HUES48 (cell line): ENCODE data around the gene TRMT13.

Experiments used
- H3K27ac ChIP-seq: one replicate; pipeline ENCODE4 v1.7.0; 2013; ENCODE audit warnings: low read depth, low read length, inconsistent platforms
- H3K27me3 ChIP-seq: 2 replicates; pipeline ENCODE4 v1.6.1; 2013; ENCODE audit warnings: mild to moderate bottlenecking, low read length; ENCODE audit not compliant: control insufficient read depth, insufficient read depth
- H3K36me3 ChIP-seq: 2 replicates; pipeline ENCODE4 v1.6.1; 2013; ENCODE audit warnings: low read length; ENCODE audit not compliant: control insufficient read depth, insufficient read depth
- H3K4me1 ChIP-seq: 2 replicates; pipeline ENCODE4 v1.6.1; 2013; ENCODE audit warnings: mild to moderate bottlenecking, low read length; ENCODE audit not compliant: control insufficient read depth, insufficient read depth
- H3K4me3 ChIP-seq: 2 replicates; pipeline ENCODE4 v1.5.1; 2013; ENCODE audit warnings: mild to moderate bottlenecking, low read depth, low read length
- H3K9ac ChIP-seq: 2 replicates; pipeline ENCODE4 v1.6.1; 2013; ENCODE audit warnings: mild to moderate bottlenecking, low read depth, low read length, moderate library complexity
- H3K9me3 ChIP-seq: 2 replicates; pipeline ENCODE4 v1.6.1; 2013; ENCODE audit warnings: low read length; ENCODE audit not compliant: control insufficient read depth, insufficient read depth

The TRMT13 gene

GRCh38 chr1:100162881-100163280 lies 29.9 kb downstream of the TRMT13 start:
- Histone ChIP-seq H3K9ac (no peak overlapping the region), H3K36me3 (no peaks in the 10 kb centered on the region), H3K4me3 (no peak overlapping the region), H3K4me1 (no peaks in the 10 kb centered on the region), H3K27me3 (no peaks in the 10 kb centered on the region), H3K27ac (no peak overlapping the region), H3K9me3 (no peaks in the 10 kb centered on the region)

GRCh38 chr1:100164216-100164615 lies 31.3 kb downstream of the TRMT13 start:
- no peak overlapping the region for H3K27ac ChIP-seq
- H3K36me3 ChIP-seq = no peaks in the 10 kb centered on the region
- no peaks in the 10 kb centered on the region for H3K9me3 ChIP-seq
- H3K4me1 ChIP-seq = no peaks in the 10 kb centered on the region
- no peak overlapping the region for H3K9ac ChIP-seq
- no peak overlapping the region for H3K4me3 ChIP-seq
- no peaks in the 10 kb centered on the region for H3K27me3 ChIP-seq

GRCh38 chr1:100164702-100165101 lies 31.7 kb downstream of the TRMT13 start:
- Histone ChIP-seq H3K9ac (no peak overlapping the region), H3K27me3 (no peaks in the 10 kb centered on the region), H3K4me1 (no peaks in the 10 kb centered on the region), H3K4me3 (no peak overlapping the region), H3K9me3 (no peaks in the 10 kb centered on the region), H3K27ac (no peak overlapping the region), H3K36me3 (no peaks in the 10 kb centered on the region)

- H3K27me3 ChIP-seq = no peaks in the 10 kb centered on the region
- no peaks in the 10 kb centered on the region for H3K4me1 ChIP-seq
- no peak overlapping the region for H3K4me3 ChIP-seq
- H3K9ac ChIP-seq = no peak overlapping the region
- H3K36me3 ChIP-seq = no peaks in the 10 kb centered on the region
- H3K27ac ChIP-seq = no peak overlapping the region
- H3K9me3 ChIP-seq = no peaks in the 10 kb centered on the region
These were observed 35.1 kb downstream of the TRMT13 start for GRCh38 chr1:100168051-100168450.

GRCh38 chr1:100177295-100178041 lies 44.5 kb downstream of the TRMT13 start:
- Histone ChIP-seq H3K36me3 (no peaks in the 10 kb centered on the region), H3K4me1 (no peaks in the 10 kb centered on the region), H3K4me3 (no peak overlapping the region), H3K27ac (no peak overlapping the region), H3K27me3 (no peaks in the 10 kb centered on the region), H3K9me3 (no peaks in the 10 kb centered on the region), H3K9ac (no peak overlapping the region)

- no peaks in the 10 kb centered on the region for H3K9me3 ChIP-seq
- H3K27ac ChIP-seq = no peak within 1 kb of the TSS
- no peak within 1 kb of the TSS for H3K4me3 ChIP-seq
- no peaks in the 10 kb centered on the region for H3K36me3 ChIP-seq
- no peaks in the 10 kb centered on the region for H3K27me3 ChIP-seq
- no peaks in the 10 kb centered on the region for H3K4me1 ChIP-seq
- H3K9ac ChIP-seq = no peak within 1 kb of the TSS
These were observed 45.1 kb downstream of the TRMT13 start, which contains the start of gene LRRC39 for GRCh38 chr1:100178091-100178490. Gene LRRC39 (minus strand): TSS chr1:100178256. CDS start chr1:100168516, 9,740 bp downstream.

GRCh38 chr1:100183370-100183769 lies 50.4 kb downstream of the TRMT13 start:
- H3K9ac ChIP-seq = no peak overlapping the region
- no peaks in the 10 kb centered on the region for H3K36me3 ChIP-seq
- H3K4me3 ChIP-seq = no peak overlapping the region
- no peaks in the 10 kb centered on the region for H3K9me3 ChIP-seq
- no peaks in the 10 kb centered on the region for H3K4me1 ChIP-seq
- H3K27me3 ChIP-seq = no peaks in the 10 kb centered on the region
- no peak overlapping the region for H3K27ac ChIP-seq

- Histone ChIP-seq H3K27me3 (no peaks in the 10 kb centered on the region), H3K4me3 (no peak overlapping the region), H3K27ac (no peak overlapping the region)
These were observed 51.6 kb downstream of the TRMT13 start for GRCh38 chr1:100184536-100184935.

GRCh38 chr1:100187912-100188311 lies 54.9 kb downstream of the TRMT13 start:
- Histone ChIP-seq H3K27ac (no peak overlapping the region), H3K27me3 (no peaks in the 10 kb centered on the region), H3K9me3 (no peaks in the 10 kb centered on the region), H3K4me1 (no peaks in the 10 kb centered on the region), H3K36me3 (0 out of 2 replicates have a peak, but pooled peaks cover under 1% of the 10 kb centered on the region), H3K4me3 (no peak overlapping the region), H3K9ac (no peak overlapping the region)

More at GRCh38 chr1:100184536-100184935, 51.6 kb downstream of the TRMT13 start:
- H3K9me3 ChIP-seq = no peaks in the 10 kb centered on the region
- no peak overlapping the region for H3K9ac ChIP-seq
- no peaks in the 10 kb centered on the region for H3K36me3 ChIP-seq
- H3K4me1 ChIP-seq = no peaks in the 10 kb centered on the region

- Histone ChIP-seq H3K9me3 (no peaks in the 10 kb centered on the region), H3K27me3 (no peaks in the 10 kb centered on the region), H3K27ac (no peak overlapping the region), H3K4me1 (no peaks in the 10 kb centered on the region), H3K4me3 (no peak overlapping the region), H3K9ac (no peak overlapping the region), H3K36me3 (0 out of 2 replicates have a peak, but pooled peaks cover 6% of the 10 kb centered on the region)
These were observed 55.7 kb downstream of the TRMT13 start for GRCh38 chr1:100188617-100189016.

- 0 out of 2 replicates have a peak, but pooled peaks cover 5% of the 10 kb centered on the region for H3K4me1 ChIP-seq
- H3K27me3 ChIP-seq = no peaks in the 10 kb centered on the region
- H3K36me3 ChIP-seq = peaks cover 52% of the 10 kb centered on the region
- H3K27ac ChIP-seq = no peak overlapping the region
- no peaks in the 10 kb centered on the region for H3K9me3 ChIP-seq
- no peak overlapping the region for H3K9ac ChIP-seq
- H3K4me3 ChIP-seq = no peak overlapping the region
These were observed 65.6 kb downstream of the TRMT13 start for GRCh38 chr1:100198596-100198995.
